Inferior parietal cortex (tissue), 1 donor: ENCODE data around the gene SLC7A6OS.

Experiments
- DNase-seq: peaks from one replicate; pipeline ENCODE4 v3.0.0-alpha.2; 2016; ENCODE audit errors: extremely low spot score

The SLC7A6OS gene

GRCh38 chr16:68344252-68344651 is 33.5 kb upstream of the SLC7A6OS start:
- no peak for DNase-seq

- DNase-seq: no peak
These were observed 32.4 kb upstream of the SLC7A6OS start for GRCh38 chr16:68343137-68343536.

DNA sequence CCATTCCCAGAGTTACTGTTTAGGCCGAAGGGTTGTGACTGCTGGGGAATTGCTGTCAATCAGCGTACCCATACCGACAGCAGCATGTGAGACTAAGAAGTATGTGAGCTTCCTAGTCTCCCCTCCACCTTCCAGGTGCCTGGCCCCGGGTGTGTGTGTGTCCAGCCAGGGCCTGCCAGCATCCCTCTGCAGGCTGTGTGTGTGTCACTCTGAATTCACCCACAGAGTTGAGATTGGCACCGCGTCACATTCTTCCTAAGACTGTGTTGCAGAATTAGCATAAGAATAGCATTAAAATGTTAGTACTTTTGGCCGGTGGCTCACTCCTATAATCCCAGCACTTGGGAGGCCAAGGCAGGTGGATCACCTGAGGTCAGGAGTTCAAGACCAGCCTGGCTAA is 31.9 kb upstream of the SLC7A6OS start:
- no peak for DNase-seq

DNA sequence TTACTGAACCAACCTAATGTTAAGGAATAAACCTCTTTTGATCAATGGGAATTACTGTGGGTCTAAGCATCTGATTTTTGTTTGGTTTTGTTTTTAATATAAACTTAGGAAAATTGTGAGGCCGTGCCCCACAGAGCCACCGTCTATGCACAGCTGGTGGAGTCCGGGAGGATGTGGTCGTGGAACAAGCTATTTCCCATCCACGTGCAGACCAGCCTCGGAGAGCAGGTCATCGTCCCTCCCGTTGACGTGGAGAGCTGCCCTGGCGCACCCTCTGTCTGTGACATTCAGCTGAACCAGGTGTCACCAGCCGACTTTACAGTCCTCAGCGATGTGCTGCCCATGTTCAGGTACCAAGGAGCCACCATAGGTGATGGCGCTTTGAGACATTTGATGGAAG is 28.5 kb upstream of the SLC7A6OS start:
- no peak for DNase-seq

GRCh38 chr16:68338326-68339119 is 27.8 kb upstream of the SLC7A6OS start:
- no peak for DNase-seq

- DNase-seq: no peak
These were observed 24.4 kb upstream of the SLC7A6OS start for GRCh38 chr16:68335175-68335574.

- no peak for DNase-seq
These were observed 21.8 kb upstream of the SLC7A6OS start for GRCh38 chr16:68332411-68333121.

DNA sequence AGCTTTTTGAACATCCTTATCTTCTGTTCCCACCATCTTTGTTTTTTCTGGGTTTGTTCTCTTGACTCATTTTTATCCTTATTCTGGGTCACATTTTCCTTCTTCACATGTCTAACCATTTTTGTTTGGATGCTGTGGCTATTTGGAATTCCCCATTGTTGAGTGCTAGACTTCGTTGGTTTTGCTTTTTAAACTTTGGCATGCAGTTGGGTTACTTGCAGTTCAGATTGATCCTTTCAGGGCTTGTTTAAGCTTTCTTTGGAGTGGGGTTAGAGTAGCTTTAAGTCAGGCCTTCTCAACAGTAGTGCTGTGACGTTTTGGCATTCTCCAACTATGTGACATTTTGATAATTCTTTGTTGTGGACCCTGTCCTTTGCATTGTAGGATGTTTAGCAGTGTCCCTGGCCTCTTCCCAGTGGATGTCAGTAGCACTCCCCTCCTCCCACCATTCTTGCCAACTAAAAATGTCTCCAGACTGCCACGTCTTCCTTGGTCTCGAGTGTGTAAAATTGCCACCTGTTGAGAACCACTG is 21.2 kb upstream of the SLC7A6OS start:
- no peak for DNase-seq

- no peak for DNase-seq
These were observed 18.2 kb upstream of the SLC7A6OS start for GRCh38 chr16:68328860-68329390.

DNA sequence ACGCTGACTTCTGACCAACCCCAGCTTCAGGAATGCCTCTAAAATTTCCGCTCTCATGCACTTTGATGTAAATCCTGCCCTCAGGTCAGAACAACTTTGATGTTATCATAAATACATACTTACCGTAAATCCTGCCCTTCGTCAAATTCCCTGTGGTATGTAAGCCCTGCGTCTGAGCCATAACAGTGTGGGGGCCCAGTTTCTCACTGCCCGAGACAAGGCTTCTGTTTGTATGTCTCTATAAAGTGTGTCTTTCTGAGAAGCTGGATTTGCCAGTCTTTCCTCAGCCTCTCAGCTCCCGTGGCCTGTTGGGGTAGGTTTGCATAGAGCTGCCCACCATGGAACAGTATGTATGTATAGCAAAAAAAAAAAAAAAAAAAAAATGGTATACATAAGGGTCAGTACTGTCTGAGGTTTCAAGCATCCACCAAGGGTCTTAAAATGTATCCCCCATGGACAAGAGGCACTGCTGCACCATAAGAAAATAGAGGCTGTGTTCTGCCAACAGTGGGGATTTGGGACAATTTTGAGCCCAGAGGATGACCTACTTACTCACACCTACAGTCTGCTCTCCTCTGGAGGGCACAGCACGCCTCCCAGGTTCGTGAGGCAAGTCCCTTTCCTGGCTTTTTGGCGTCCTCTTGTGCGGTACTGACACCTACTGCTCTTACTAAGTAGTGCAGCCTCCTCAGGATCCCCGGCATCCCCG is 17.6 kb upstream of the SLC7A6OS start:
- peak; percentile 90 for DNase-seq

GRCh38 chr16:68324780-68325357 is 14.1 kb upstream of the SLC7A6OS start:
- no peak for DNase-seq

- no peak for DNase-seq
These were observed 13.6 kb upstream of the SLC7A6OS start for GRCh38 chr16:68324336-68324735.

GRCh38 chr16:68319185-68319908 is 8.6 kb upstream of the SLC7A6OS start:
- no peak for DNase-seq

GRCh38 chr16:68313116-68313515 is 2.4 kb upstream of the SLC7A6OS start:
- no peak for DNase-seq

- DNase-seq: no peak
These were observed 341 bp downstream of the SLC7A6OS start for GRCh38 chr16:68310437-68310773.

- no peak for DNase-seq
These were observed 947 bp downstream of the SLC7A6OS start for GRCh38 chr16:68309799-68310198.

DNA sequence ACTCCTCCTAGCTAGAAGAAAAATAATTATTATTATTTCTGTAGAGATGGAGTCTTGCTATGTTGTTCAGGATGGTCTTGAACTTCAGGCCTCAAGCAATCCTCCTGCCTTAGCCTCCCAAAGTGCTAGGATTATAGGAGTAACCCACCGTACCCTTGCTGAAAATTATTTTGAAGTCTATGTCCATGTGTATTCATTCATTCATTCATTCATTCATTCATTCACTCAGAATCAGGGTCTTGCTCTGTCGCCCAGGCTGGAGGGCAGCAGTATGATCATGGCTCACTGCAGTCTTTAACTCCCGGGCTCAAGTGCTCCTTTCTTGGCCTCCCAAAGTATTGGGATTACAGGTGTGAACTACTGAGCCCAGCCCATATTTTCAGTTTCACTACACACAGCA is 4.1 kb downstream of the SLC7A6OS start:
- DNase-seq: no peak

DNA sequence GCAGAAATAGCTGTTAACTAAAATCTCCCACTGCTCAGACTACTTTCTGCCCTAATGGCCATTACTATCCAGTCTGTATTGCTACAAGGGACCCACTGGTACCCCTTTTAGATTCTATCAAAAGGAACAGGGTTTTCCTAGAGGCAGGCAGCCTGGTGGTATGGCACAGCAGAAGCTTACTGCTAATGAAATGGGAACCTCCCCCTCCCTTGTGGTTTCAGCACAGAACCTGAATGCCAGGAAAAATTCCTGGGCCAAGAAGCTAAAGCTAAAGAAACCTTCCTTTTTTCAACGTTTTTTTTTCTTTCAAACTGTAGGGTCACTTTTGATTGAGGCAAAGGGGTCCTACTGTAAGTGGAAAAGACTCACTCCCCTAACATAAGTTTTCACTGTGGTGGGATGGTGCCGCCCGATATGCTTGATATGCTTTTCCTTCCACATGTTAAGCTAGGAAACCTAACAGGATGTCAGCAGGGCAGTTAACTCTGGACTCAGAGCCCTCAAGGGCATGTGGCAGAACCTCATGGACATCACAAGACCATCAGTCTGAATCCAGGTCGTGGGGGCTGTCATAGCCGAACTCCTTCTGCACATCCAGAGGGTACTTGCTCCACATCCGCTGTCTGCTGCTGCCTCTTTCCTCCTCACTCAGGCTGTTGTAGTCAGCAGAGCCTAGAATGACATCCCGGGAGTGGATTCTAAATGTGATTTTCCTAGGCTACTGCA is 9.8 kb downstream of the SLC7A6OS start:
- DNase-seq: no peak

DNA sequence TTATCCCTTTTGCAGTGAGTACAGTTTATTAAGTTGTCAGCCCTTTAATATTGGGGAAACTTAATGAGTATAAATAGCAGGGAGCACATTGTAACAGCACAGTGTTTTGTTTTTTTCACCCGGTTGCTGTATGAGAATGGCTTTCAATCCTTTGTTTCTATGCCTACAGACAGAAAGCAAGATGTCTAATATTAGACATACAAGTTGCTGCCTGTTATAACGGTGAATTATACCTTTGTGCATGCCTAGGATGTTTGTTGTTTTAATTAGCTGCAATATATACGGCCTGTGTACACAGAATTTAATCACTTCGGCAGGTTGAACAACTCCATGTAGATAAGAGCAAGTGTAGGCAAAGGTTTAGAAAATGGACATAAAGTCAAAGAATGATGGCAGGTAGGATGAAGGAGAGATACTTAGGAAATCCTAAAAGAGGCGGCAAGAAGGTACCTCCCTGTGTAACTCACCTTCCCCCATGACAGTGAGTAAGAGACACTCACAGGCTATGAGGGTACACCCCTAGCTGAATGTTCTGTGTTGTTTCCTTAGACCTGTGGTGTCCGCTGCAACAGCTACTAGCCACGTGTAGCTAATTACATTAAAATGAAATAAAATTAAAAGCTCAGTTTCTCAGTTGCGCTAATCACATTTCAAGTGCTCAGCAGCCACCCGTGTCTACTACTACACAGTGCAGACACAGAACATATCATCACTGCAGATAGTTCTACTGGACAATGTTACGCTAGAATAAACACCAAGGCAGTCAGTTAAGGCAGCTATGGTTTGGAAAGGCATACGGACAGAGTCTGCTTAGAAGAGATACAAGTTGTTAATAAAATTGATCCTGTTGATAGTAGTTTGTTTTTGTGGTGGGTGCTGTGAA is 10.9 kb downstream of the SLC7A6OS start:
- DNase-seq: no peak
